ENCODE measurements around the gene NPLOC4.
"Not testable (repeated sequence)": the region's sequence is repeated elsewhere in the genome, so short reads cannot be mapped to it uniquely, and the experiment has no call there.

- not testable (repeated sequence) for TF ChIP-seq CTCF (IDR thresholded peaks at IDR 0.05; ENCODE audit: borderline replicate concordance, extremely low read depth, low read length, poor library complexity, severe bottlenecking); EZH2 (IDR thresholded peaks at IDR 0.05; ENCODE audit: borderline replicate concordance, low read depth, low read length, severe bottlenecking)
Observed at GRCh38 chr17:81531998-81532404, 104.9 kb downstream of the NPLOC4 start.

Data from DND-41 (cell line).